EL (cell line): Measurements from ENCODE around the gene BNIPL.
A peak's percentile ranks its signal among the peaks of the same experiment; 100 is the strongest.

Experiments used
- DNase-seq: peaks from one replicate; pipeline ENCODE4 v3.0.0-alpha.2; 2016

The BNIPL gene

DNA sequence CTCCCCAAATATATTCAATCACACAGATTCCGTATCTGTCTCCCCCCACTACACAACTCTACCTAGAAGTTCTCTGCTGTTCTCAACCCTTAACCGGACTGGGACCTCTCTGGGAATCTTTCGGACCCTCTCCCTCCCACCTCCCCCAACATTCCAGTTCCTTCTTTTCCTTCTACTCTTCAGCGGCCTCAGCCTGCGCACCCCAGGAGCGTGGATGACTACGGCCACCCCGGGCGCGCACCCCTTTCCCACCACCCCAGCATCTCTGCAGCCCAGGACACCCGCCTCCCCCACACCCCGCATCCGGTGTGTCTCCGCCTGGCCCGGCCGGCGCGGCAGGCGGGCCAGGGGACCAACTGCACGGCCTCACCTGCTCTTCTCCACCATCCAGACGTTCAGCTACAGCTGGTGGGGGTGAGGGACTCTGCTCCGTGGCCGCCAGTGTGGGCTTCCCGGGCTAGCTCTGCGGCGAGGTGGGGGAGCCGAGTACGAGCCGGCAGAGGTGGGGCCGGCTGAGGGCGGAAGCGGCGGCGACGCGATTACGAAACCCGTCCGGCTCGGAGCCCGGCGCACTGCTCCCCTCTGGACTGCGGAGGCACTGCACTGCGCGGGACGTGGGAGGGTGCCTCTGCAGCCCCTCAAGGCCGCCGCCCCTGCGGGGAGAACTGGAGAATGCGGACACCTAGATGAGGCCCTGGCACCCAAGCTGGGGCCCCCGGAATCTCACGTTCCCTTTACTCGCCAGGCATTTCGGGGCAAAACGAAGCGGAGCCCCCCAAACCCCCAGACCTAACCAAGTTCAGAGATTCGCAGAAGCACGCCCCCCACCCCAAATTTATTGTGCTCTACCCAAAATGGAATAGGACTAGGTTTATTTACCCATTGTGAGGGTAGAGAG is 23.0 kb downstream of the BNIPL start, which contains the start of gene CDC42SE1:
Gene CDC42SE1 (minus strand): TSS at position 514 of the 898 bp plus-strand sequence. CDS start 3,892 bp downstream, outside the sequence.
- peak; percentile 83 for DNase-seq

DNA sequence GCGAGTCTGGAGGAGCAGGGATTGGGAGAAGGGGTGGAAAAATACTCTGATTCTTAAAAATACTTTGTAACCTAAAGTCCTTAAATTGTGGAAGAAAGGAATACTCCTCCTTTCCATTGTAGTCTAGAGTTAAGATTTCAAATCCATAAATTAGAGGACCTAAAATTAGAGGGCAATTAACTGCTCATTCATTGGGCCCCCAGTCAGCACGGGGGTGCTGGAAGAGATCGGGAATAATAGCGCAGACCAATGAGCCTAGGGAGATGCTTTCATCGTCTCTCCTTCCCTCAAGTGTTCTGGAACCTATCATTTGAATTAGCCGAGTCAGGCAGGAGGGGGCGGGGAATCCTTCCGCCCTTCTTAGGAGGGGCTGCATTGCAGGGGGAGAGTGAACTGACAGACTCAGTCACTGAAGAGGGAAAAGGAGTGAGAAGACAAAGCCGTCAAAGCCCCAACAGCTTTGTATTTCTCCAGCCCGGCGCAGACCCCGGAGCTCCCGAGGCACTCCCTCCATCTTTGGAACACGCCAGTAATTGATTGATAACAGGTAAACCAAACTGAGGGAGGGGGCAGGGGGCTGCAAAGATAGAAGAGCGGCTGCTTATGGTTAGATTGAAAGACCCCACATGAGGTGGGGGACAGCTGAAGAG is 23.7 kb downstream of the BNIPL start, which contains the start of gene MLLT11:
Gene MLLT11 (plus strand): TSS at position 391 of the 650 bp plus-strand sequence. CDS start 6,828 bp downstream, outside the sequence.
- DNase-seq = peak; percentile 67

DNA sequence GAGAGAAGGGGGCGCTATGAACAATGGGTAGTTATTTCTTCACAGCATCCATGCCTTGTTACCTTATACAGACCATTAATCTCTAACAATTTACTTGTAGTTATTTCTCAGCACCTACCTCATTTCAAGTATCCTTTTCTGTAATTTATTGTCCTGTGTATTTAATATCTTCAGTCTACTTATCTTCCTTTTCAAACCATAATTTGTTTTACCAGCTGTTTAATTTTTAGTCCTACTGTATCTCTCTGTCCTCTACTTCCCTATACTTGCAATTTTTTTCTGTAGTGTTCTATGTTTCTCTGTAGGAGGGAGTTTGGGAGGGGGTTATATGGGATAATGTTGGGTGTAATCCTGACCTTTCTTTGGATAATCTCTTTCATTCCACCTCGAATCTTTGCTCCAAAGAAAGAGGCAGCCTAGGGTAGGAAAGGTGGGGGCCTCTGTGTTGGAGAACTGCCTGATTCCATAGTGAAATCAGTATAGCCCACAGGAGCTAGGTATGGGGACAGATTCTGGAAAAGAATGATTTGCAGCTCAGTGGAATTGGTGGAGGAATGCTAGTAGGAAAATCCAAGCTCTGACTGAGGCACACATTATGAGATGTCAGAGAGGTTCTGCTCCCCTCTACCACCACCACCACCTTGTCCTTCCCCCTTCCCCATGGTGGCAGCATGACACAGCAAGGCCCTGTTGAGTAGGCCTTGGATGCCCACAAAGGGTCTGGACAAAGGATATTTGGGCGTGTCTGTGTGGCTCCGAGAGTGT is 24.5 kb downstream of the BNIPL start:
- DNase-seq = peak; percentile 13

DNA sequence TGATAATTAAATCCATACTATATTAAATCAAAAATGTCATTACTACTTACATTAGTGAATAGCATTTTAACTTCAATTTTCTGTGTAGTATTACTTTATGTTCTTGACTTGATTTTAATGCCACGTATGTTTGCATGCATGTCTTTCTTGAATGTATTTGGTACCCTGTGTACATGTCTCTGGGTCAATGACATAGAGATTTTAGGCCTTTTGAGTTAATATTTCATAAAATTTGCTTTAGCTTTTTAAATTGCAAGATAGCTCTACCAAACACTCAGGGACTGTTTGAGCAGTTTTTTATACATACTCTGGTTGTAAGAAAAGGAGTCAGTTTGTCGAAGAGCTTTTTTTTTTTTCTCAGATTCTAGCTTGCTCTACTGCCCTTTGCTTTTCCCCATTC is 25.3 kb downstream of the BNIPL start:
- DNase-seq = no peak

DNA sequence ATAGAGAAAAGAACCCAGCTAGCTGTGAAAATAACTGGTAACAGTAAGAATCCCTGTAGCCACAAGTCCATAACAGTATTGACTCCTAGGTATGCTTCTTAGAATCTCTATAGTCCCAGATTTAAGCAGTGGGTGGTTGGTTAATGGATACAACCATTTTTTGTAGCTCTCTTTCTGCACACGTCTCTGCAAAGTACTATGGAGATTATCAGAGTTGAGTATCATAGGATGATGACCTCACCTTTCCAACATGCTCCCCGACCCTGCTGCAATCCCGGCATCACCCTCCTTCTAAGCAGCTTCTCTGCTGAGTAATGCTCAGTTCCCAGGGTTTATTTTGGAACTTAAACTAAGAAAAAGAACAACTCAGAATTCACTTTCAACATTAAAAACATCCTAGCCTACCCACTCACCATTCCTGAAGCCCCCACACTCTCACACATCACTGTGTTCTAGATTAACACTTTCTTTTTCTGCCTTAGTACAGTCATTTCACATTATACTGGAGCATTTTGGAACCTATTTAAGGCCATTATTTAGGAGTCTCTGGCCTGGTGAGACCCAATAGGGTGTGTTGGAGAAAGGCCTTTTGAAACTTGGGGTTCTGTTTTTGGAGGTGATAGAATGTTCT is 26.5 kb downstream of the BNIPL start:
- DNase-seq = peak; percentile 82

DNA sequence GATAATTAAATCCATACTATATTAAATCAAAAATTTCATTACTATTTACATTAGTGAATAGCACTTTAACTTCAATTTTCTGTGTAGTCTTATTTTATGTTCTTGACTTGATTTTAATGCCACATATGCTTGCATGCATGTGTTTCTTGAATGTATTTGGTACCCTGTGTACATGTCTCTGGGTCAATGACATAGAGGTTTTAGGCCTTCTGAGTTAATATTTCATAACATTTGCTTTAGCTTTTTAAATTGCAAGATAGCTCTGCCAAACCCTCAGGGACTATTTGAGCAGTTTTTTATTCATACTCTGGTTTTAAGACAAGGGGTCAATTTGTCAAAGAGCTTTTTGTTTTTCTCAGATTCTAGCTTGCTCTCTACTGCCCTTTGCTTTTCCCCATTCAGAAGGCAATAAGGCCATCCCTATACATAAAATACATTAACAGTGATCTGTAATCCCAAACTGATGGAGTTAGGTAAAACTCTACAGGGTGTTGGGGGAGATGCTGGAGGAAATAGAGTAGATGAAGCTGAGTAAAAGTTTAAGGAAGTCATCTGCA is 28.8 kb downstream of the BNIPL start:
- no peak for DNase-seq

DNA sequence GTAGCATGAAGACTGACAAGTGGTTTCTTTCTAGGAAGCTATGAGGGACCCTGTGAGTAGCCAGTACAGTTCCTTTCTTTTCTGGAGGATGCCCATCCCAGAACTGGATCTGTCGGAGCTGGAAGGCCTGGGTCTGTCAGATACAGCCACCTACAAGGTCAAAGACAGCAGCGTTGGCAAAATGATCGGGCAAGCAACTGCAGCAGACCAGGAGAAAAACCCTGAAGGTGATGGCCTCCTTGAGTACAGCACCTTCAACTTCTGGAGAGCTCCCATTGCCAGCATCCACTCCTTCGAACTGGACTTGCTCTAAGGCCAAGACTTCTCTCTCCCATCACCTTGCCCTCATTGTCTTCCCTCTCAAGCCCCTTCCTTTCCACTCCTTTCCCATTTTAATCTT is 30.8 kb downstream of the BNIPL start:
- DNase-seq = no peak

DNA sequence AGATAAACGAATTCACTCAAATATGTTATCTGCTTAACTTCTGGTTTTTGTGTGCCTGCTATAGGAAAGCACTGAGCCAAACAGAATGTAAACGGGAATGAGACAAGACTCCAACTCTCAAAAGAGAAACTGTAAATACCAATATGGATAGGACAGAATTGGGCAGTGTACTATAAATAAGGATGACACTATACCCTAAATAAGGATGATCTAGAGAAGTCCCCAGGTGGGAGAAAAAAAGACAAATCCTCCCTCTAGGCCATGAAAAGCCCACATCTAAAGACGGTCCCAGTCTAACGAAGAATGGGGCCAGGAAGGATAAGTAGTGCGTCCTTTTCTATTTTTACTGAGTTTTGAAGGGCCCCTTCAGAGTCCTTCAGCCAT is 32.7 kb downstream of the BNIPL start:
- DNase-seq = no peak

DNA sequence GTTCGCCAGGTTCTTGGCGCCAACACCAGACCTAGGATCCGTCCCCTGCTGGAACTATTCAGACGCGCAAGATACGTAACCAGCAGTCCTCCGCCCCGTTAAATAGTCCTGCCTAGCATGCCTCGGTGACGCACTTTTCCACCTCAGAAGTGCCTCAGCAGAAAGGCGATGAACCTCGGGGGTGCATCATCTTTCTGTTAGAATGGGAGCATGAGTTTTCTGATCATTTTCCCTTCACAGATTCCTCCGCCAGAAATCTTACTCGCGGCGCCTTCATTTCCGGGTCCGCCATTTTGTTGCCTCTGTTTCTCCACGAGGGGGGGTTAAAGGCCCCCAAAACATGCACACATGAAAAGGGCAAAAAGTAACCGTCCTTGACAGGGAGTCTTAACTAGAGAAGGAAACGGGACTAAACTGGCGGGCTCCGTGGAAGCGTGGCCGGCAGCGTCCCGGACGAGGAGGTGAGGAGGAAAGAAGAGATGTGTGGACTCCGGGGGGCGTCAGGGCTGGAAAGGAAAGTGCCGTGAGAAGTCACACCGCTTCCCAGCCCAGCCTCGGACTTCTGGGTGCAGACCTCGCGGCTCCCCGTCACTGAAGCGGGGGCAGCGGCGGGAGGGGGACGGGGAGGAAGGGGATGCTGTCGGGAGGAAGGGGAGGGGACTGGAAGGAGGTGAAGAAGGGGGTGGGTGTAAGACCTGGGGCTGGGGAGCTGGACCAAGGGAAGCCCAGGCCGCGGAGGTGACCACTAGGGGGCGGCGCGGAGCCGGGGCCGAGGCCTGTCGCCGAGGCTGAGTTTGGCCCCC is 34.3 kb downstream of the BNIPL start, which contains the start of gene GABPB2:
Gene GABPB2 (plus strand): TSS at position 288 of the 803 bp plus-strand sequence. CDS start 17,429 bp downstream, outside the sequence.
- DNase-seq = peak; percentile 95

DNA sequence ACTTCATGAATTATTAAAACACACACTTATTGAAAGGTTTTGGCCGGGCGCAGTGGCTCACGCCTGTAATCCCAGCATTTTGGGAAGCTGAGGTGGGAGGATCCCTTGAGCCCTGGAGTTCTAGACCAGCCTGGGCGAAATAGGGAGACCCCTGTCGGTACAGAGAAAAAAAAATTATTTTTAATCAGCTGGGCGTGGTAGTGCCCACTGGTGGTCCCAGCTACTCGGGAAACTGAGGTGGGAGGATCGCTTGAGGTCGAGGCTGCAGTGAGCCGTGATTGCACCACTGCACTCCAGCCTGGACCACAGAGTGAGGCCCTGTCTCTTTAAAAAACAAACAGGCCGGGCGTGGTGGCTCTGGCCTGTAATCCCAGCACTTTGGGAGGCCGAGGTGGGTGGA is 35.8 kb downstream of the BNIPL start:
- DNase-seq = no peak

DNA sequence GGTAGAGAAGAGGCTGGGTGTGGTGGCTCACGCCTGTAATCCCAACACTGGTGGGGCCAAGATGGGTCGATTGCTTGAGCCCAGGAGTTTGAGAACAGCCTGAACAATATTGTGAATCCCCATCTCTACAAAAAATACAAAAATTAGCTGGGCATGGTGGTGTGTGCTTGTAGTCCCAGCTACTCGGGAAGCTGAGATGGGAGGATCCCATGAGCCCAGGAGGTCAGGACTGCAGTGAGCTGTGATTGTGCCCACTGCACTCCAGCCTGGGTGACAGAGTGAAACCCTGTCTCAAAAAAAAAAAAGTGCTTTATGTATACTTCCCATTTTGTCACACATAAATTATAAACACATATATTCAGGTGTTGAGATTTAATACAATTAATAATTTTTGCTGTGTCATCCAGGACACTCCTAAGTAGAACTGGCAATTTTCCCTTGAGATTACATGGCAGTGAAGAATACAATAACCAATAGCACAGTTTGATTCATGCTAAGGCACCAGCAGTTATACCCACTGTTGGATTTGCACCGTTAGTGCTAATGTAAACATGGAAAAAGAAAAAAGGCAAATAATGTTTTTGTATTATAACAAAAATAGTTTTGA is 49.7 kb downstream of the BNIPL start:
- no peak for DNase-seq
